Loucy (cell line): Measurements from ENCODE around the gene ARHGAP45.

Experiments used
- CTCF ChIP-seq: fragments of 200-600 bp; sonication (generic); conservative IDR thresholded peaks from 2 replicates; pipeline ENCODE4 v1.5.1; 2014; ENCODE audit warnings: mild to moderate bottlenecking, antibody characterized with exemption, low read length
- EZH2phosphoT487 ChIP-seq: fragments of 200-600 bp; IDR thresholded peaks from 2 replicates; pipeline ENCODE4 v1.6.1; 2018; ENCODE audit warnings: antibody characterized with exemption, mild to moderate bottlenecking, moderate library complexity, borderline replicate concordance

GRCh38 chr19:1125601-1126467 lies 58.9 kb downstream of the ARHGAP45 start:
- no peak for TF ChIP-seq CTCF
- TF ChIP-seq EZH2phosphoT487: no peak
